CD4-positive, alpha-beta T cell (primary cell): ENCODE data around the gene GNB3. TPM values are rescaled to one million over a fixed set of nuclear protein-coding genes. Genes with fewer than 3 reads are reported as not detected.

Experiments
- ATAC-seq: fragments of 200-7000 bp; cut with Tn5 transposase; one replicate; pipeline ENCODE4 v1.10.0; 2022; ENCODE audit warnings: mild to moderate bottlenecking; ENCODE audit not compliant: poor library complexity
- CTCF ChIA-PET: fragments of 350-600 bp; sonication (Branson Sonifier 250); formaldehyde crosslinking; loops from one replicate; lab custom pipeline; 2021; ENCODE audit warnings: antibody characterized with exemption, inconsistent platforms; lab: Charles Lee
- POLR2A ChIA-PET: fragments of 350-600 bp; sonication (Branson Sonifier 250); formaldehyde crosslinking; loops from one replicate; lab custom pipeline; 2021; ENCODE audit warnings: antibody characterized with exemption, inconsistent platforms; lab: Charles Lee
- DNase-seq, 14 experiments: peaks; one replicate each; pipeline ENCODE4 v3.0.0-alpha.2; 2013 to 2020; ENCODE audit warnings: mixed read lengths in 2 of 14
- H3K27ac ChIP-seq, 2 donors: one replicate each; pipeline versions ENCODE4 v1.5.1 to v1.7.0; 2013; ENCODE audit warnings: low read length in 2 of 2, low read depth in 1 of 2, mild to moderate bottlenecking in 1 of 2
- H3K27me3 ChIP-seq, 2 experiments: 1 replicate in 1 of 2; 2 replicates in 1 of 2; pipeline versions ENCODE4 v1.6.1 to v1.7.0; 2013; ENCODE audit warnings: low read length in 2 of 2, control low read depth in 1 of 2, mild to moderate bottlenecking in 1 of 2, moderate library complexity in 1 of 2; ENCODE audit not compliant: insufficient read depth in 2 of 2, control insufficient read depth in 1 of 2
- H3K36me3 ChIP-seq: one replicate; pipeline ENCODE4 v1.6.1; 2013; ENCODE audit warnings: low read length, control low read depth; ENCODE audit not compliant: insufficient read depth
- H3K4me1 ChIP-seq: one replicate; pipeline ENCODE4 v1.6.1; 2013; ENCODE audit warnings: low read length, control low read depth; ENCODE audit not compliant: insufficient read depth
- H3K4me3 ChIP-seq: one replicate; pipeline ENCODE4 v1.5.1; 2013; ENCODE audit warnings: mild to moderate bottlenecking, low read length, moderate library complexity
- H3K9me3 ChIP-seq, 2 experiments: 1 replicate in 1 of 2; 2 replicates in 1 of 2; pipeline versions ENCODE4 v1.6.1 to v1.7.0; 2013; ENCODE audit warnings: low read length in 2 of 2, mild to moderate bottlenecking in 2 of 2, control low read depth in 1 of 2, moderate library complexity in 1 of 2; ENCODE audit not compliant: control insufficient read depth in 1 of 2, insufficient read depth in 1 of 2
- H3K27ac Mint-ChIP-seq: one replicate; pipeline ENCODE4 v1.8.0; 2020; ENCODE audit warnings: mixed read lengths
- H3K27me3 Mint-ChIP-seq: one replicate; pipeline ENCODE4 v1.8.0; 2021; ENCODE audit warnings: mixed read lengths
- H3K36me3 Mint-ChIP-seq: one replicate; pipeline ENCODE4 v1.8.0; 2021; ENCODE audit warnings: low read depth, mixed read lengths
- H3K4me1 Mint-ChIP-seq: one replicate; pipeline ENCODE4 v1.8.0; 2021; ENCODE audit warnings: low read depth, mixed read lengths
- H3K4me3 Mint-ChIP-seq: one replicate; pipeline ENCODE4 v1.8.0; 2020; ENCODE audit warnings: mild to moderate bottlenecking, mixed read lengths
- H3K9me3 Mint-ChIP-seq: one replicate; pipeline ENCODE4 v1.8.0; 2020; ENCODE audit warnings: mixed read lengths
- intact Hi-C, 2 experiments: fragments of 100-400 bp; cut with DNase I in 1 of 2; cut with micrococcal nuclease in 1 of 2; formaldehyde crosslinking; loops; one replicate each; pipeline versions ENCODE4 v1.15.1 to v1.9.0; 2023 to 2025; cut with DNase I, micrococcal nuclease
- total RNA-seq, 174 experiments: library from RNA in 2 of 174; stranded (reverse) in 2 of 174; gene quantifications; one replicate each; pipeline ENCODE4 v1.2.3 and lab custom pipeline; 2021 to 2026
- TF ChIP-seq, protein P1 (sequence below): fragments of 200-600 bp; IDR thresholded peaks from one replicate; pipeline ENCODE4 v1.8.0; 2022; ENCODE audit warnings: antibody characterized with exemption, mild to moderate bottlenecking

The GNB3 gene
- total RNA-seq, 2 experiments from 2014 or later: 0.75 to 0.85 TPM

DNA sequence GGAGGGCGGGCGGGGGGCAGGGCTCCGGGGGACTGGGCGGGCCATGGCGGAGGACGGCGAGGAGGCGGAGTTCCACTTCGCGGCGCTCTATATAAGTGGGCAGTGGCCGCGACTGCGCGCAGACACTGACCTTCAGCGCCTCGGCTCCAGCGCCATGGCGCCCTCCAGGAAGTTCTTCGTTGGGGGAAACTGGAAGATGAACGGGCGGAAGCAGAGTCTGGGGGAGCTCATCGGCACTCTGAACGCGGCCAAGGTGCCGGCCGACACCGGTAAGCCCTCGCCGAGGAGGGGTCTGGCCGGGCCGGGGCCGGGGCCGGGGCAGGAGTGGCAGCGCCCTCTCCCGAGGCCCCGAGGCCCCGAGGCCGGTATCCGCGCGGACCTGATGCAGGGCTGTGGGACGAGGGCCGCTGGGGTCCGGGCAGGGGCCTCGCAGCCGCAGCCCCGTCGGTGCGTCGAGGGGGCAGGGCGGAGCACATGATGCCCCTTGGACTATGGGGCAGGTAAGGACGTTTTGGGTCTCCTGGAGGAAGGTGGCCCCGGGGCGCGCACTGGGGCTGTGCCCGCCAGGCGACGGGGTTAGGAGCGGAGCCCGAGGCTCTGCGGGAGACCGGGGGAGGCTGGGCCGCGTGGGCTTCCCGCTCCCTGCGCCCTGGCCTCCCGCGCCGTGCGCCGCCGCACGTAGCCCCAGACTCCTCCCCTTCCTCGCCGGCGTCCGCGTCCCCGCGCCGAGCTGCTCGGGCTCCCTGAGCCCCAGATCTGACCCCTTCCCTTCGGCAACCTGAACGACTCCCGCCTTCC, 26.9 kb downstream of the GNB3 start, which contains the start of gene TPI1:
Gene TPI1, plus strand, starts transcription at position 119 of the 798 bp plus-strand sequence. Its CDS starts 36 bp downstream, at position 155.
- H3K4me1 ChIP-seq: peaks cover 53% of the 10 kb centered on the region

DNA sequence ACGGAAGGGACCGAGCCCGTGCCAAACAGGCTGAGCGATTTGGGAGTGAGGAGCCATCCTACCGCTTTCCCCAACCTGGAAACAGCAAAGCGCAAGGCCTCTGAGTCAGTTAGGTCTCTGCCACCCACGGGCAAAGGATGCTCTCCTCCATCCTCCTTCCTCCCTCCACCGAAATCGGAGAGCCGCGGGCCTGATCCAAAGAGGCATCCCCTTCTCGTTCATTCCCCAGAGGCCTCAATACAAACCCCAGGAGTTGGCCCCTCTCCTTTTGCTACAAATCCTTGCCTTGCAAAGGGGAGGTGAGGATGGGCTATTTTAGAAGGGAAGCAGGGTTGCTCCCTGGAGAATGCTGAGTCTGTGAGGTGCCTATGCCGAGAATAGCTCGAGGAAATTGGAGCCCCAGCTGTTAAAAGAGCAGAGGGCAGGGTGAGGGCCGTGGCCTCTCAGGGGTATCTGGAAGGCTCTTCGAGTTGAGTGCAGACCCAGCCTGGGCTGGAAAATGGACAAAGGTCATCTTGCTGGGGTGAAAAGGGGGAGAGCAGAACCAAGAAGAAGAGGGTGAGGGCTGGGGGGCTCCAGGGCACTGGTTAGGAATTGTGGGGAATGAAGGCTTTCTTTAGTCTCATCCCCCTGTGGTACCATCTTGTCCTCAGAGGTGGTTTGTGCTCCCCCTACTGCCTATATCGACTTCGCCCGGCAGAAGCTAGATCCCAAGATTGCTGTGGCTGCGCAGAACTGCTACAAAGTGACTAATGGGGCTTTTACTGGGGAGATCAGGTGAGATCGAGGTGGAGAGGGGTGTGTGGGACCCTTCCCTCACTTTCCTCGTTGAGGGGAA, 27.7 kb downstream of the GNB3 start:
- Mint-ChIP-seq H3K9me3 (no peaks in the 10 kb centered on the region), H3K27ac (peak overlapping the region; percentile 67), H3K36me3 (peaks cover 54% of the 10 kb centered on the region), H3K4me3 (peak overlapping the region; percentile 70), H3K27me3 (no peaks in the 10 kb centered on the region), H3K4me1 (peaks cover 59% of the 10 kb centered on the region)
- Histone ChIP-seq H3K36me3 (peaks cover 38% of the 10 kb centered on the region), H3K27me3 (no peaks in the 10 kb centered on the region), H3K4me3 (peak overlapping the region; percentile 68), H3K4me1 (peaks cover 57% of the 10 kb centered on the region), H3K27ac (peak overlapping the region; percentile 61 to 73), H3K9me3 (no peaks in the 10 kb centered on the region)
- peak in 2 of 14 experiments; percentile 5 to 46 for DNase-seq
- POLR2A ChIA-PET: interaction anchor here (0.8 to 5.7 kb wide), 15 partner anchors 15 to 239 kb away, joined by 3 to 90 read pairs (median 7); partner anchors contain the start of genes C12orf57, CDCA3, COPS7A and ENO2
- TF ChIP-seq, protein P1, sequence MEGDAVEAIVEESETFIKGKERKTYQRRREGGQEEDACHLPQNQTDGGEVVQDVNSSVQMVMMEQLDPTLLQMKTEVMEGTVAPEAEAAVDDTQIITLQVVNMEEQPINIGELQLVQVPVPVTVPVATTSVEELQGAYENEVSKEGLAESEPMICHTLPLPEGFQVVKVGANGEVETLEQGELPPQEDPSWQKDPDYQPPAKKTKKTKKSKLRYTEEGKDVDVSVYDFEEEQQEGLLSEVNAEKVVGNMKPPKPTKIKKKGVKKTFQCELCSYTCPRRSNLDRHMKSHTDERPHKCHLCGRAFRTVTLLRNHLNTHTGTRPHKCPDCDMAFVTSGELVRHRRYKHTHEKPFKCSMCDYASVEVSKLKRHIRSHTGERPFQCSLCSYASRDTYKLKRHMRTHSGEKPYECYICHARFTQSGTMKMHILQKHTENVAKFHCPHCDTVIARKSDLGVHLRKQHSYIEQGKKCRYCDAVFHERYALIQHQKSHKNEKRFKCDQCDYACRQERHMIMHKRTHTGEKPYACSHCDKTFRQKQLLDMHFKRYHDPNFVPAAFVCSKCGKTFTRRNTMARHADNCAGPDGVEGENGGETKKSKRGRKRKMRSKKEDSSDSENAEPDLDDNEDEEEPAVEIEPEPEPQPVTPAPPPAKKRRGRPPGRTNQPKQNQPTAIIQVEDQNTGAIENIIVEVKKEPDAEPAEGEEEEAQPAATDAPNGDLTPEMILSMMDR: no peak
- intact Hi-C loops: loop anchor here (1.0 to 5.0 kb wide), 8 partner anchors 16 to 245 kb away; partner anchors contain the start of genes C1R (in 2 of the 2), C12orf57 (in 1 of the 2), RNU7-1 (in 1 of the 2) and USP5 (in 1 of the 2)
- CTCF ChIA-PET: interaction anchor here (0.9 to 10.3 kb wide), 18 partner anchors 16 to 259 kb away, joined by 3 to 153 read pairs (median 6); partner anchors contain the start of genes C12orf57, C1RL, CDCA3 and ENO2
- no peak for ATAC-seq

More for the DNA sequence above, 26.9 kb downstream of the GNB3 start, which contains the start of gene TPI1:
- no peaks in the 10 kb centered on the region for H3K27me3 Mint-ChIP-seq
- H3K36me3 Mint-ChIP-seq: peaks cover 56% of the 10 kb centered on the region
- peaks cover 56% of the 10 kb centered on the region for H3K4me1 Mint-ChIP-seq
- ChIA-PET POLR2A (interaction anchor here (1.0 to 5.7 kb wide), 15 partner anchors 14 to 240 kb away, joined by 3 to 90 read pairs (median 6); partner anchors contain the start of genes C12orf57, CDCA3, COPS7A and ENO2), CTCF (interaction anchor here (1.1 to 10.3 kb wide), 5 partner anchors 15 to 150 kb away, joined by 3 to 153 read pairs (median 6); partner anchors contain the start of genes CDCA3, LPCAT3 and USP5)
- intact Hi-C loops: loop anchor here (2.0 to 5.0 kb wide), 5 partner anchors 15 to 245 kb away; partner anchors contain the start of genes C12orf57 (in 1 of the 2), C1R (in 1 of the 2), RNU7-1 (in 1 of the 2) and USP5 (in 1 of the 2)
- DNase-seq (peak; percentile 55 to 88 (median 72)), ATAC-seq (peak; percentile 64)
- TF ChIP-seq, protein P1: no peak
- Histone ChIP-seq H3K9me3 (no peaks in the 10 kb centered on the region), H3K36me3 (peaks cover 46% of the 10 kb centered on the region), H3K27ac (peak within 1 kb of the TSS; percentile 73 to 78), H3K4me3 (peak within 1 kb of the TSS; percentile 68), H3K27me3 (no peaks in the 10 kb centered on the region)
- H3K9me3 Mint-ChIP-seq: no peaks in the 10 kb centered on the region
- peak within 1 kb of the TSS; percentile 80 for H3K27ac Mint-ChIP-seq
- H3K4me3 Mint-ChIP-seq: peak within 1 kb of the TSS; percentile 94
